ENCODE results near the gene FRMD4A.

GRCh38 chr10:13891128-13892000 is 439.4 kb downstream of the FRMD4A start:
- TF ChIP-seq POLR2A (IDR thresholded peaks at IDR 0.05; ENCODE audit: low read depth, low read length): no peak
- TF ChIP-seq TAF1 (IDR thresholded peaks at IDR 0.05; ENCODE audit: low read depth, low read length): no peak
- TF ChIP-seq POLR2AphosphoS5 (IDR thresholded peaks at IDR 0.05; ENCODE audit: low read depth, low read length): no peak
